Gastroesophageal sphincter (tissue), 3 donors: ENCODE results near the gene SSMEM1.

Experiments
- EP300 ChIP-seq: sonication (generic); formaldehyde crosslinking; IDR thresholded peaks from one replicate; pipeline ENCODE4 v1.6.1; 2017; ENCODE audit warnings: antibody characterized with exemption, mild to moderate bottlenecking
- POLR2A ChIP-seq, 2 donors: fragments of 450-650 bp; IDR thresholded peaks; one replicate each; pipeline ENCODE4 v1.6.1; 2017; ENCODE audit warnings: antibody characterized with exemption in 2 of 2, mild to moderate bottlenecking in 2 of 2, moderate library complexity in 1 of 2
- POLR2AphosphoS5 ChIP-seq: sonication (generic); formaldehyde crosslinking; IDR thresholded peaks from one replicate; pipeline ENCODE4 v1.6.1; 2017; ENCODE audit warnings: antibody characterized with exemption
- TF ChIP-seq, protein P1 (sequence below), 4 experiments: fragments of 200-600 bp in 2 of 4; fragments of 450-650 bp in 2 of 4; sonication (generic) in 1 of 4; IDR thresholded peaks; one replicate each; pipeline ENCODE4 v1.5.1; 2017 to 2019; ENCODE audit warnings: antibody characterized with exemption in 4 of 4, mild to moderate bottlenecking in 2 of 4, moderate library complexity in 2 of 4

DNA sequence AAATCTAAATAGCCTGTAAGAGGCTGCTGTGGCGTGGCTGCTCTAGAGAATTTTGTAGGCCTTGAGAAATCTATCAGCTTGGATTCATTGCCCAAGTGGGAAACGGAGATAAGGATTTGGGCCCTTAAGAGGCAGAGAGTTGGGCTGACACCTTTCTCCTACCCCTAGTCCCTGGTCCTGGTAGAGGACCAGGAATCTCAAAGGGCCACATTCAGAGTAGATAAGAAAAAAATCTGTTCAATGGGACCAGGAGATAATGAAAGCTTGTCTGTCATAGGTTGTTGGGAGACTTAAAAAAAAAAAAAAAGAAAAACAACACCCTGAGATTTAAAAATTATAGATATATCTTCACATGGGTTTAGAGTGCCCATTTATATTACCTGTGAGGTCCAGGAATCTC is 20.3 kb upstream of the SSMEM1 start:
- no peak for TF ChIP-seq EP300
- TF ChIP-seq, protein P1, sequence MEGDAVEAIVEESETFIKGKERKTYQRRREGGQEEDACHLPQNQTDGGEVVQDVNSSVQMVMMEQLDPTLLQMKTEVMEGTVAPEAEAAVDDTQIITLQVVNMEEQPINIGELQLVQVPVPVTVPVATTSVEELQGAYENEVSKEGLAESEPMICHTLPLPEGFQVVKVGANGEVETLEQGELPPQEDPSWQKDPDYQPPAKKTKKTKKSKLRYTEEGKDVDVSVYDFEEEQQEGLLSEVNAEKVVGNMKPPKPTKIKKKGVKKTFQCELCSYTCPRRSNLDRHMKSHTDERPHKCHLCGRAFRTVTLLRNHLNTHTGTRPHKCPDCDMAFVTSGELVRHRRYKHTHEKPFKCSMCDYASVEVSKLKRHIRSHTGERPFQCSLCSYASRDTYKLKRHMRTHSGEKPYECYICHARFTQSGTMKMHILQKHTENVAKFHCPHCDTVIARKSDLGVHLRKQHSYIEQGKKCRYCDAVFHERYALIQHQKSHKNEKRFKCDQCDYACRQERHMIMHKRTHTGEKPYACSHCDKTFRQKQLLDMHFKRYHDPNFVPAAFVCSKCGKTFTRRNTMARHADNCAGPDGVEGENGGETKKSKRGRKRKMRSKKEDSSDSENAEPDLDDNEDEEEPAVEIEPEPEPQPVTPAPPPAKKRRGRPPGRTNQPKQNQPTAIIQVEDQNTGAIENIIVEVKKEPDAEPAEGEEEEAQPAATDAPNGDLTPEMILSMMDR (IDR thresholded peaks at IDR 0.05) = no peak
- no peak for TF ChIP-seq POLR2A (IDR thresholded peaks at IDR 0.05)
- TF ChIP-seq POLR2AphosphoS5 = no peak
